Measurements from ENCODE around the gene SNRNP25.
A peak's percentile ranks its signal among the peaks of the same experiment; 100 is the strongest.

DNA sequence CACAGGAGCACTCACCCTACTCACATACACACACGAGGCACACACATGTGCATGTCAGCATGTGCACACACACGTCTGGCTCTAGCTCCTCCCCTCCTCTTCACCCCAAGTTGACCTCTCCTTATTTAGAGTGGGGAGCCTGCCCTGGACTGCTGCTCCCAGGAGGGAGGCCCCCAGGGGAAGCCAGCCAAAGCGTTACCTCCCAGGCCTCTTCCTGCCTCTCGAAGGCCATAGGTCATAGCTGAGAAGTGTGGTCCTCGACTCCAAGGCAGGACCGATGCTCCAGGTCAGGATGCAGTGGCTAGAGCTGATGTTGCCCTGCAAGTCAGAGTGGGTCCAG, 19.0 kb upstream of the SNRNP25 start:
- TF ChIP-seq RXRA (IDR thresholded peaks at IDR 0.05; ENCODE audit: insufficient read depth, low read depth, low read length) (no peak), CEBPB (IDR thresholded peaks at IDR 0.05; ENCODE audit: low read depth, low read length) (no peak), GABPA (IDR thresholded peaks at IDR 0.05; ENCODE audit: borderline replicate concordance, insufficient read depth, low read length) (no peak), EP300 (IDR thresholded peaks at IDR 0.05; ENCODE audit: borderline replicate concordance in 1 of 2, low read depth in 2 of 2, low read length in 2 of 2) (no peak), CHD2 (IDR thresholded peaks at IDR 0.05; ENCODE audit: low read length) (no peak), BACH1 (IDR thresholded peaks at IDR 0.05; ENCODE audit: low read length) (no peak), SP2 (IDR thresholded peaks at IDR 0.05; ENCODE audit: low read length) (no peak), POLR2AphosphoS5 (IDR thresholded peaks at IDR 0.05; ENCODE audit: low read depth, low read length) (0 out of 2 replicates have a peak, but pooled peaks have one; percentile 15)
- TF ChIP-seq, protein P1, sequence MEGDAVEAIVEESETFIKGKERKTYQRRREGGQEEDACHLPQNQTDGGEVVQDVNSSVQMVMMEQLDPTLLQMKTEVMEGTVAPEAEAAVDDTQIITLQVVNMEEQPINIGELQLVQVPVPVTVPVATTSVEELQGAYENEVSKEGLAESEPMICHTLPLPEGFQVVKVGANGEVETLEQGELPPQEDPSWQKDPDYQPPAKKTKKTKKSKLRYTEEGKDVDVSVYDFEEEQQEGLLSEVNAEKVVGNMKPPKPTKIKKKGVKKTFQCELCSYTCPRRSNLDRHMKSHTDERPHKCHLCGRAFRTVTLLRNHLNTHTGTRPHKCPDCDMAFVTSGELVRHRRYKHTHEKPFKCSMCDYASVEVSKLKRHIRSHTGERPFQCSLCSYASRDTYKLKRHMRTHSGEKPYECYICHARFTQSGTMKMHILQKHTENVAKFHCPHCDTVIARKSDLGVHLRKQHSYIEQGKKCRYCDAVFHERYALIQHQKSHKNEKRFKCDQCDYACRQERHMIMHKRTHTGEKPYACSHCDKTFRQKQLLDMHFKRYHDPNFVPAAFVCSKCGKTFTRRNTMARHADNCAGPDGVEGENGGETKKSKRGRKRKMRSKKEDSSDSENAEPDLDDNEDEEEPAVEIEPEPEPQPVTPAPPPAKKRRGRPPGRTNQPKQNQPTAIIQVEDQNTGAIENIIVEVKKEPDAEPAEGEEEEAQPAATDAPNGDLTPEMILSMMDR (IDR thresholded peaks at IDR 0.05; ENCODE audit: control extremely low read depth in 1 of 3, insufficient read depth in 1 of 3, low read depth in 1 of 3, low read length in 3 of 3) = no peak
